Renal pelvis (tissue), 12 donors: ENCODE data around the gene SFRP2. TPM values are rescaled to one million over a fixed set of nuclear protein-coding genes. Genes with fewer than 3 reads are reported as not detected.

Experiments
- DNase-seq: peaks from one replicate; pipeline ENCODE4 v3.0.0-alpha.2; 2013
- long read RNA-seq, 16 experiments: transcript quantifications; one replicate each; lab custom pipeline, GENCODE V29; 2026
- polyA plus RNA-seq, 3 donors: library from polyadenylated mRNA; unstranded; fragments of 120-200 nt; gene quantifications; one replicate each; pipeline ENCODE4 v1.2.1, GENCODE V29; 2013; ENCODE audit not compliant: insufficient read length in 3 of 3

Gene SFRP2
- 10 to 100 TPM; 14.2 to 15.4 (median 14.7) TPM for polyA plus RNA-seq
- long read RNA-seq, donor 1, transcript SFRP2-201 (3 exons, 2,032 nt), result major isoform, 12 of 12 reads
- long read RNA-seq, donor 1, partial matches to known transcripts, result 0 of 12 reads
- long read RNA-seq, donor 1, other reads (novel, unspliced or antisense), result 0 of 12 reads
- long read RNA-seq, donor 2, transcript SFRP2-201 (3 exons, 2,032 nt), result major isoform, 12 of 12 reads
- long read RNA-seq, donor 2, partial matches to known transcripts, result 0 of 12 reads
- long read RNA-seq, donor 2, other reads (novel, unspliced or antisense), result 0 of 12 reads
- long read RNA-seq, donor 3, transcript SFRP2-201 (3 exons, 2,032 nt), result major isoform, 13 of 13 reads
- long read RNA-seq, donor 3, partial matches to known transcripts, result 0 of 13 reads
- long read RNA-seq, donor 3, other reads (novel, unspliced or antisense), result 0 of 13 reads
- long read RNA-seq, donor 4, transcript SFRP2-201 (3 exons, 2,032 nt), result major isoform, 10 of 10 reads
- long read RNA-seq, donor 4, partial matches to known transcripts, result 0 of 10 reads
- long read RNA-seq, donor 4, other reads (novel, unspliced or antisense), result 0 of 10 reads
- long read RNA-seq, donor 5, partial matches to known transcripts, result 5 of 7 reads
- long read RNA-seq, donor 5, other reads (novel, unspliced or antisense), result 0 of 7 reads
- long read RNA-seq, donor 6, transcript SFRP2-201 (3 exons, 2,032 nt), result major isoform, 10 of 10 reads
- long read RNA-seq, donor 6, partial matches to known transcripts, result 0 of 10 reads
- long read RNA-seq, donor 6, other reads (novel, unspliced or antisense), result 0 of 10 reads
- long read RNA-seq, donor 7, partial matches to known transcripts, result 0 of 2 reads
- long read RNA-seq, donor 7, other reads (novel, unspliced or antisense), result 0 of 2 reads
- long read RNA-seq, donor 8, transcript SFRP2-201 (3 exons, 2,032 nt), result major isoform, 170 of 245 reads
- long read RNA-seq, donor 8, partial matches to known transcripts, result 75 of 245 reads
- long read RNA-seq, donor 8, other reads (novel, unspliced or antisense), result 0 of 245 reads
- long read RNA-seq, donor 9, transcript SFRP2-201 (3 exons, 2,032 nt), result major isoform, 6 of 6 reads
- long read RNA-seq, donor 9, partial matches to known transcripts, result 0 of 6 reads
- long read RNA-seq, donor 9, other reads (novel, unspliced or antisense), result 0 of 6 reads
- long read RNA-seq, donor 10, transcript SFRP2-201 (3 exons, 2,032 nt), result major isoform, 6 of 6 reads
- long read RNA-seq, donor 10, partial matches to known transcripts, result 0 of 6 reads
- long read RNA-seq, donor 10, other reads (novel, unspliced or antisense), result 0 of 6 reads
- long read RNA-seq, donor 11, transcript SFRP2-201 (3 exons, 2,032 nt), result major isoform, 8 of 14 reads
- long read RNA-seq, donor 11, partial matches to known transcripts, result 6 of 14 reads
- long read RNA-seq, donor 11, other reads (novel, unspliced or antisense), result 0 of 14 reads
- long read RNA-seq, donor 12, transcript SFRP2-201 (3 exons, 2,032 nt), result major isoform, 9 of 9 reads
- long read RNA-seq, donor 12, partial matches to known transcripts, result 0 of 9 reads
- long read RNA-seq, donor 12, other reads (novel, unspliced or antisense), result 0 of 9 reads
- long read RNA-seq, donor 13, partial matches to known transcripts, result 0 of 2 reads
- long read RNA-seq, donor 13, other reads (novel, unspliced or antisense), result 0 of 2 reads
- long read RNA-seq, donor 14, transcript SFRP2-201 (3 exons, 2,032 nt), result major isoform, 10 of 10 reads
- long read RNA-seq, donor 14, partial matches to known transcripts, result 0 of 10 reads
- long read RNA-seq, donor 14, other reads (novel, unspliced or antisense), result 0 of 10 reads
- long read RNA-seq, donor 15, transcript SFRP2-201 (3 exons, 2,032 nt), result major isoform, 36 of 36 reads
- long read RNA-seq, donor 15, partial matches to known transcripts, result 0 of 36 reads
- long read RNA-seq, donor 15, other reads (novel, unspliced or antisense), result 0 of 36 reads
- long read RNA-seq, donor 16, transcript SFRP2-201 (3 exons, 2,032 nt), result major isoform, 12 of 12 reads
- long read RNA-seq, donor 16, partial matches to known transcripts, result 0 of 12 reads
- long read RNA-seq, donor 16, other reads (novel, unspliced or antisense), result 0 of 12 reads

- DNase-seq, result peak; percentile 68
Observed at GRCh38 chr4:153788413-153789276, at the start of gene SFRP2. Gene SFRP2, minus strand, starts transcription at chr4:153789083. Its CDS starts 248 bp downstream, at chr4:153788835.

- no peak for DNase-seq
Observed at GRCh38 chr4:153838564-153838963, 49.7 kb upstream of the SFRP2 start.

GRCh38 chr4:153834901-153835300, 46.0 kb upstream of the SFRP2 start:
- DNase-seq, result no peak

GRCh38 chr4:153832720-153833287, 43.9 kb upstream of the SFRP2 start:
- DNase-seq, result no peak

- no peak for DNase-seq
Observed at GRCh38 chr4:153832054-153832453, 43.2 kb upstream of the SFRP2 start.

GRCh38 chr4:153831245-153831644, 42.4 kb upstream of the SFRP2 start:
- DNase-seq, result no peak

GRCh38 chr4:153825691-153826090, 36.8 kb upstream of the SFRP2 start:
- DNase-seq, result no peak

- no peak for DNase-seq
Observed at GRCh38 chr4:153825126-153825525, 36.2 kb upstream of the SFRP2 start.

GRCh38 chr4:153824501-153824900, 35.6 kb upstream of the SFRP2 start:
- DNase-seq, result no peak

- no peak for DNase-seq
Observed at GRCh38 chr4:153823483-153823882, 34.6 kb upstream of the SFRP2 start.

GRCh38 chr4:153822316-153822715, 33.4 kb upstream of the SFRP2 start:
- DNase-seq, result no peak

GRCh38 chr4:153817466-153817865, 28.6 kb upstream of the SFRP2 start:
- no peak for DNase-seq

GRCh38 chr4:153816542-153816941, 27.7 kb upstream of the SFRP2 start:
- DNase-seq, result no peak

GRCh38 chr4:153814789-153815188, 25.9 kb upstream of the SFRP2 start:
- no peak for DNase-seq

- DNase-seq, result no peak
Observed at GRCh38 chr4:153809916-153810810, 21.3 kb upstream of the SFRP2 start.

GRCh38 chr4:153809307-153809706, 20.4 kb upstream of the SFRP2 start:
- DNase-seq, result no peak

GRCh38 chr4:153808175-153808574, 19.3 kb upstream of the SFRP2 start:
- no peak for DNase-seq

GRCh38 chr4:153806073-153806472, 17.2 kb upstream of the SFRP2 start:
- DNase-seq, result no peak
